ENCODE results near the gene SUPT6H.

- TF ChIP-seq CTCF (conservative IDR thresholded peaks at IDR 0.05 in 1 of 2, IDR thresholded peaks at IDR 0.05 in 1 of 2; ENCODE audit: extremely low read depth in 1 of 2, insufficient read depth in 1 of 2, low read depth in 1 of 2, low read length in 2 of 2) (no peak), EZH2 (IDR thresholded peaks at IDR 0.05; ENCODE audit: borderline replicate concordance, low read length) (no peak)
These were observed 5.9 kb downstream of the SUPT6H start for GRCh38 chr17:28667870-28668269.
